PC-9 (cell line): ENCODE measurements around the gene CEMIP2.

Experiments used
- EZH2 ChIP-seq: fragments of 200-600 bp; sonication (generic); IDR thresholded peaks from 2 replicates; pipeline ENCODE4 v1.8.0; 2017; ENCODE audit warnings: antibody characterized with exemption, low read depth
- TF ChIP-seq, protein P1 (sequence below): fragments of 200-600 bp; sonication (generic); conservative IDR thresholded peaks from 2 replicates; pipeline ENCODE4 v1.6.1; 2017; ENCODE audit warnings: mixed run types, antibody characterized with exemption, mild to moderate bottlenecking, moderate library complexity

DNA sequence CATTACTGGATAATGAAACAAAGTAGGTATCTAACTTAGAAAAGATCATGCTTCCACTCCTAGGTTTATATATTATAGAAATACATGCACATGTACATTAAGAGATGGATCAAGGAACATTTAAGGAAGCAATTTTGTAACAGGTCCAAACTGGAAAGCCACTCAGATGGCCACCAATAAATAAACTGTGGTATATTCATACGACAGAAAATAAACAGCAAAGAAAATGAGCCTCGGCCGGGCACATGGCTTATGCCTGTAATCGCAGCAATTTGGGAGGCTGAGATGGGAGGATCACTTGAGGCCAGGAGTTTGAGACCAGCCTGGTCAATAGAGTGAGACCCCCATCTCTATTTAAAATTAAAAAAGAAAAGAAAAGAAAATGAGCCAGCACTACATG lies 25.6 kb downstream of the CEMIP2 start:
- TF ChIP-seq, protein P1, sequence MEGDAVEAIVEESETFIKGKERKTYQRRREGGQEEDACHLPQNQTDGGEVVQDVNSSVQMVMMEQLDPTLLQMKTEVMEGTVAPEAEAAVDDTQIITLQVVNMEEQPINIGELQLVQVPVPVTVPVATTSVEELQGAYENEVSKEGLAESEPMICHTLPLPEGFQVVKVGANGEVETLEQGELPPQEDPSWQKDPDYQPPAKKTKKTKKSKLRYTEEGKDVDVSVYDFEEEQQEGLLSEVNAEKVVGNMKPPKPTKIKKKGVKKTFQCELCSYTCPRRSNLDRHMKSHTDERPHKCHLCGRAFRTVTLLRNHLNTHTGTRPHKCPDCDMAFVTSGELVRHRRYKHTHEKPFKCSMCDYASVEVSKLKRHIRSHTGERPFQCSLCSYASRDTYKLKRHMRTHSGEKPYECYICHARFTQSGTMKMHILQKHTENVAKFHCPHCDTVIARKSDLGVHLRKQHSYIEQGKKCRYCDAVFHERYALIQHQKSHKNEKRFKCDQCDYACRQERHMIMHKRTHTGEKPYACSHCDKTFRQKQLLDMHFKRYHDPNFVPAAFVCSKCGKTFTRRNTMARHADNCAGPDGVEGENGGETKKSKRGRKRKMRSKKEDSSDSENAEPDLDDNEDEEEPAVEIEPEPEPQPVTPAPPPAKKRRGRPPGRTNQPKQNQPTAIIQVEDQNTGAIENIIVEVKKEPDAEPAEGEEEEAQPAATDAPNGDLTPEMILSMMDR = no peak
- no peak for TF ChIP-seq EZH2
